Activated CD4-positive, alpha-beta T cell treated with anti-CD3 and anti-CD28 coated beads, Interleukin-2, amount 50 U/mL, for 48 hours (primary cell): ENCODE measurements around the gene ABR.

Source experiments
- DNase-seq, 2 experiments: peaks; one replicate each; pipeline ENCODE4 v3.0.0-alpha.2; 2020

ABR gene

DNA sequence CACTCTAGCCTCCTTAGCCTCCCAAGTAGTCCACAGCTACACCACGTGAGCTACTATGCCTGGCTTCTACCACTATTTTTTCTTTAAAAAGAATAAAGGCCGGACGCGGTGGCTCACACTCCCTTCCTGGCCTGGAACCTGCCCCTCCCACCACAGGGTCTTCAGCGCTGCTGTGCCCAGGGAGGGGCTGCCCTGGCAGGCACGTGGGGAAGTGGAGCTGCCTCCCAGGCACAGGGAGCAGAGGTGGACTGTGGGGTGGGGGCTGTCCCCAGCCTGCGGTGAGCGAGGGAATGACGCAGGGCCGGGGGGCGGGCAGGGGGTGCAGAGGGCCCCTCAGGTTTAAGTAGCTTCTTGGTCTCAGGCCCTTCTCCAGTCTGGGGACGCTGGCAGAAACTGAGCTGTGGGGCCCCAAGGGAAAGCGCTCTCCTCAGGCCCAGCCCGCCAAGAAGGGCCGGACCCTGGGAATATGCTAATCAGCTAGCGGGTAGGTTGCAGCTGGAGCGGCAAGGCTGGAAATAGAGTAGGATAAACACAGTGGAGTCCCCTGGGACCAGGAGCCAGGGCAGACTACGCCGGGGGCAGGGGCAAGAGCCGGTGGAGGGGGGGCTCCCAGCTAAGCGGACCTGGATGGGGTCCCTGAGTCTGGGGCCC lies 136.1 kb downstream of the ABR start:
- DNase-seq, result no peak

DNA sequence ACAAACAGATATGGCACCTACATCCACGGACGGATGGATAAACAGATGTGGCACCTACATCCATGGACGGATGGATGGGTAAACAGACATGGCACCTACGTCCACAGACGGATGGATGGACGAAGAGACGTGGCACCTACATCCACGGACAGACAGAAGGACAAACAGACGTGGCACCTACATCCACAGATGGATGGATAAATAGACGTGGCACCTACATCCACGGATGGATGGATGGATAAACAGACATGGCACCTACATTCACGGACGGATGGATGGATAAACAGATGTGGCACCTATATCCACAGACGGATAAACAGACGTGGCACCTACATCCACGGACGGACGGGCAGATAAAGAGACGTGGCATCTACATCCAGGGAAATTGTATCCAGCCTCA lies 137.3 kb downstream of the ABR start:
- DNase-seq, result no peak

DNA sequence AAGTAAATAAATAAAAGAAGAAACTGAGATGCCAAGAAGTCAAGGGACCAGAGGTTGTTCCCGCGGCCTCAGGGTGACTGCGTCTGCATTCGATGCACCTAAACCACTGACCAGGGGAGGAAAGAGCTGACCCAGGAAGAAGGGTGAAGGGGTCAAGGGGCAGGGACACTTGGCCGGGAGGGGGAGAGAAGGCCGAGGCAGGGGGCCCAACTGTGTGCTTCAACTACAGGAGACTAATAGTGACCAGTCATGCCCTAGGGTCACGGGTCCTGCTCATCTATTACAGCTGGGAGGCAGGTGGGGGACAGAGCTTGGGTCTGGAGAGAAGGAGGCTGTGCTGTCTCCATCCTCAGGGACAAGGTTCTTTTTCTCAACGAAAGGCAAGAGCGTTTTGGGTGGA lies 138.0 kb downstream of the ABR start:
- no peak for DNase-seq

DNA sequence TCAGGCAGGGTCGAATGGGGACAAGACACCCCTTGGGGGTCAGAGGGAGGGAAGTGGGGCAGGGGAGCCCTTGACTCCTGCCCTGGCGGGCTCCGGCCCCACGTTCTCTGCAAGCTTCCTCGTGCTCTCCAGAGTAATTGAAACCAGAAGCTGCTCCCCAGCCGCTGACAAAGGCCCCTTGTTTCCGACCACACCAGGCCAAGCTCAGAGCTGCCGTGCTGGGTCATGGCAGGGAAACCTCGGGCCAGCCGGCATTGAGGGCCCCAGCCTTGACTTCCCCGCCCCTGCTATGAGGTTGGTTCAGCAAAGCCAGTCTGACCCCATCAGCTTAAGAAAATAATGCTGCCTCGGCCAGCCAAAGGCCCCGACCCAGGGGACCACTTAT lies 139.6 kb downstream of the ABR start:
- no peak for DNase-seq

DNA sequence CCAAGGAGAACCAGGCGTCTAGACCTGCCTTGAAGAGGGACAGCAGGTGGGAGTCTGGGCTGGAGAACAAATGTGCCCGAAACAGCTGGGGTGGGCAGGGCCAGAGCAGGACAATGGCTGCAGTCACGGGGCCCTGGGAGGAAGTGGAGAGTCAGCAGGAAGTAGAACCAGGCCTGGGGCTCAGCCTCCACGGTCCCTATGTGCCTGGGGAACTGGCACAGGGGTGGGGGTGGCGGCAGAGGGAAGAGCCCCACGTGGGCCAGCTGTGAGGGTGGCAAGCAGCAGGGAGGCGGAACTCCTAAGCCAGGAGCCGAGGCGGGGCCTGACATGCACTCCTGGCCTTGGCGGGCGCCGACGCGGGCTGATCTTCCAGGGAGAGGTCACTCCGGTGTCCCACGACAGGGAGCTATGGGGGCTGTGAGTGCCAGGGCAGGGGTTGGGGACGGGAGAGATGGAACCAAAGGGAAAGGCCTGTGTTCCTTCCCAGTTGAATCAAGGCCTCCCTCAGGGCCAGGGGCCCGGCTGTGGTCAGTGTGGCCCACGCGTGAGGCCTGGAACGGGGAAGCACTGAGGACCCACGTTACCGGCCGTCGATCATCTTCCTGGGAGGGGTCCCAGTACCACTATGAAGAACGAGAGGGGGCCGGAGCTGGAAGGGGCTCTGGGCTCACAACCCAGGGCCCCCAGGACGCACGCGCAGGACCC lies 140.1 kb downstream of the ABR start:
- DNase-seq, result no peak

DNA sequence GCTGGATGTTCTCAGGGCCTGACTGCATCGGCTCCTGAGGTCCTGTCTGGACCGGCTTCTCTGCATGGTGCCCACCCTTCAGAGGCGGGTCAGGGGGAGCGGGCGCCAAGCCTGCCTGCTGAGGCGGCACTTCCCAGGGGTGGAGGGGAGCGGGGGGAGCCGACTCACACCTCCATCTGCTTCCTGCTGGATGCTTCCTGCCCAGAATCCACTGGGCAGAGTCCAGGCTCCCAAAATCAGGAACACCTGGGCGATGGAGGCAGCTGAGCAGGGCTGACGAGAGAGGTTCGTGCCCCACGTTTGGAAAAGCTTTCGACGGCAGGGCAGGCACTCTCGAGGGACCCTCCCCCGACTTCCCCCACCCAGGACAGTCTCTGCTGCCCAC lies 140.7 kb downstream of the ABR start:
- no peak for DNase-seq

DNA sequence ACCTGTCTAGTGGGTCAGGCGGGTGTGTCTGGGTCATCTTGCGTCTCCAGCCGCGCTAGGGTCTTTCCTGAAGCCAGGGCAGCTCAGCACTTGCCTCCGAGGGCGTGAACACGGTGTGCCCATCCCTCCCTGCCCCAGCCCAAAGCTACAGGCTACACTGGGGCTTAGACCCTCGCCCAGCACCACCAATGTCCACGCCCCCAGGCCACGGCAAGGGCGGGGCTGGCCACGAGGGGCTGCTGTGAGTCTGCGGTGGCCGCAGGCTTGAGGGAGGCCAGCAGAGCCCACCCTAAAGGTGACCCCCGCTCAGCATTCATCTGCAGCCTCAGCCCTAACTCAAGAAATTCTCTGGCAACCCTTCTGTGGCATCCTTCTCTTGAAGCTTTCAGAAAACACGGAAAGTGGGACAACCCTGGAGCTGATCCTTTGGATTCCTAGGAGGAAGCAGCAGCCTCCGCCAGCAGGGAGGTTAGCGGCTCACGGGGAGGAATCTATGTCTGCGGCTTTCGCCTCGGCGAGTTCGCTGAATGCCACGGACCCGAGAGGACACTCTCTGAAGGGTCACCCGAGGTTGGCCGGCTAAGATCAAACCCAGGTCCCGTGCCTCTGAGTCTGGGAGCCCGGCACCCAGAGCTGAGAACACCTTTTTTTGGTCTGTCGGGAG lies 141.2 kb downstream of the ABR start:
- no peak for DNase-seq

DNA sequence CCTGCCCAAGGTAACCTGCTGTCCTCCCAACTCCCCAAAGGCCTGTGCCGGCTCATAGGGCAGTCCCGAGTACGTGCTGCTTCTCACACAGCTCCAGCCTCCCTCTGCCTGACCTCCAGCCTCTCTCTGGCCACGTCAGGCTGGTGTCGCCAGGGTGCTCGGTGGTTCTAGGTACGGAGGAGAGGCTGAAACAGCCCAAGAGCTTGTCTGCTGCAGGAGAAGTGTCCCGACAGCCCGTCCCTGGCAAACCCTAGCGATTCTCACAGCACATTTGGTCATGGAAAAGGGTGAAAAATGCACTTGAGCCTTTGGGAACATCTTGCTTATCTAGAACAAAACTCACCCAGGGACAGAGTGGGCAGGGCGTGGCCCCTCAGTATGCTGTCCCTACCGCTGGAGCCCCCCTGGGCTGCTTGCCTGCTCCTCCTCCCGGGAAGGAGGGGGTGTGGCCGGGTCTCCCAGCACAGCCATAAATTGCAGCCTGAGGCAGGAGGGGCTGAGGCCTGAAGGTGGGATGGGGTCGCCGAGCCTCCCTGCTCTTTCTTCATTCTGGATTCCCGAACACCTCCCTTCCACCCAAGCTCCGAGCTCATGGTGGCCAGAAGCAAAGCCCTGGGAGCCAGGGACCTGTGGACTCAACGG lies 142.4 kb downstream of the ABR start:
- DNase-seq, result no peak

DNA sequence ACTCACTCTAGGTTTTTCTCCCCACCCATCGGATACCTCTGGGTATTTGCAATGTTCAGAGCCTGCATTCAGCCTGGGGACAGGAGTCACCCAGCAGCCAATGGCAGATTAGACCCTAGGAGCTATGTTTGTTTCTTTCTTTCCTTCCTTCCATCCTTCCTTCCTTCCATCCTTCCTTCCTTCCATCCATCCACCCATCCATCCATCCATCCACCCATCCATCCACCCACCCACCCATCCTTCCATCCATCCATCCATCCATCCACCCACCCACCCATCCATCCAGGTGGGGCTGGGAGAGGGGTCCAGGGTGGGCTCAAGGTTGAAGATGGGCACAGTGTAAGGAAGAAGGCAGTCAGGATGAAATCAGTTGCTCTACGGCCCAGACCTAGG lies 142.9 kb downstream of the ABR start:
- no peak for DNase-seq

DNA sequence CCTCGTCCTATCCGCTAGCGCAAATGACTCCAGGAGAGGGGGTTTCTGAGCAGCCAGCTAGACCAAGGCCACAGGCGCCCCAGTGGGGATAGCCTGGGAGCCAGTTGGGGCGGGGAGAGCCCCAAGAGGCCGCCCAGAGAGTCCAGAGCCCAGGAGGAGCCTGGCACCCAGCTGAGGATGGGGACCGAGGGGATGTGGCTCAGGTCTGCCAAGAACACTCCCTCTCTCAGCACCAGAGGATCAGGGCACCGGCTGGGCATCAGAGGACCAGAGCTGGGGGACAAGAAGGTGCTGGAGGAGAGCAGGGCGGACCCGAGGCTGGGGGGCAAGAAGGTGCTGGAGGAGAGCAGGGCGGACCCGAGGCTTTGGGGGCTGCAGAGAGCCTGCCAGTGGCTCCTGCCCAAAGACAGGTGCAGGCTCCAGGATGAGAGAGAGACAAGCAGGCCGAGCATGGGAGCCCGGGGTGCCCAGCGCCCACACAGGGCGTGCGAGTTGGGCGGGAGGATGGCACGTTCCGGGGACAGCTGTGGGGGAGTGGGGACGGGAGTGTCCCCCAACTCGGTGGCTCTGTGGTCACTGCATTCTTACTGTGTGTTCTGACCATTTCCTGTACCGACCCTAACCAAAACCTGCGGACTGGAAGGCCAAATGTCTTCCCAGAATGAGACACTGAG lies 143.5 kb downstream of the ABR start:
- no peak for DNase-seq

DNA sequence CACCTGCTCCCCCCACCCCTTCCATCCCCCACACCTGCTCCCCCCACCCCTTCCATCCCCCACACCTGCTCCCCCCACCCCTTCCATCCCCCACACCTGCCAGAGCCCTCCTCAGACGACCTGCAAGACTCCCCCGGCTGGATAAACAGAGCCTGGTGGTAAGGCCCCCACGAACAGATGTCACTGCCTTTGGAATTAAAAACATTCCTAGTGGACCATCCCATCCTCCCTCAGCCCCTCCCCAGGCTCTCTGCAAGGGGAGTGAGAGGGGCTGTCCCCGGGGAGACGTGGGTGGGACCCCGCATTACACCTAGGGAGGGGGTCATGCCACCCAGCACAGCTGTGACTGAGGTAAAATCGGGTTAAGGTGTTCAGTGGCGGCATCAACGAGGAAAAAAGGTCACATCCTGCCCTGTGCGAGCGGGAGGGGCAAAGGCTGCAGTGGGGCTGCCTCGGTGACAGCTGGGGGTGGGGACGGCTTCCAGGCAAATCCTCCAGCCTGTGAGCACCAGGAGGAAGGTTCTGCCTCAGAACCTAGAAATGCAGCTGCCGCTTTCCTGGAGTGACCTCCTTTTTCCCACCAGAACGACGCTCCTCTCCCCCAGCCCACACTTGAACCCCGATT lies 144.1 kb downstream of the ABR start:
- DNase-seq, result no peak

DNA sequence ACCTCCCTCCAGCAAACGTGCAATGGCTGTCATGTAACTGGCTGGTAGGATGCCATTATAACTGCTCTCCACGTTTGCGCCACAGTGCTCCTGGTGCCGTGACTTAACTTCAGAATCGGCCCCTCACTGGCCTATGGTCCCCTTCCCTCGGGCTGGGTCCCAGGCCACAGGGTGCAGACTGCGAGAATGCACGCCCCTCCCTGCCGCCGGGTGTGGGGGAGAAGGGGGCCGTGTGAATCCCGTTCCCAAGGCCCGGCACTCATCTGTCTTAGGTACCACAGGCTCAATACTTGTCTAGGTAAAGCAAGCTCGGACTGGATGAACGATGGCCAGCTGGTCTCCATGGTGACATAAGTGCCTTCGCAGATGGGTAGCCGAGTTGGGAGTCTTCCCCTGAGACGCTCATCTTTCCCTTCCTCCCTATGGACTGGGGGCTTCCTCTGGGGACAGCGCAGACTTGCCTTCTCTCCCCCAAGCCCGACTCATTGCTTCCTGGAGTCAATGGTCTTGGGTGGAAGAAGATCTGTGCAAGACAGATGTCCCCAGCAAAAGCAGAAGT lies 145.1 kb downstream of the ABR start:
- no peak for DNase-seq

DNA sequence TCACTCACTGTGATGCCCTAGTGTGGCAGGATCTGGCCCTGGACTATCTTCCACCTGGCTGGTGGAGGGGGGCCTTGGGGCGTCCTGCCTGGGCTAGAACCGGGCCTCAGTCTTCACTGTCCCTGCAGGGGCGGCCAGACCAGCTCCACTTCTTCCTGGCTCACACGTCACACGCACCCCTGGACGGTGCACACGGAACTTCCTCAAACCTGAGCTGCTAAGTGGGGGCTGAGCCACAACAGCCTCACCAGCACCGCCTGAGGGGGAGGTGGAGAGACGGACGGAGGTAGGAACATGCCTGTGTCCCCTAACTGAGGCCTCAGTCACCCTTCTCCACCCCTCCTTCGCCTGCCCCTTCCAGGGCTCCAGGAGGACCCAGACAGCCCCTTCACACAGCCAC lies 146.3 kb downstream of the ABR start:
- no peak for DNase-seq

DNA sequence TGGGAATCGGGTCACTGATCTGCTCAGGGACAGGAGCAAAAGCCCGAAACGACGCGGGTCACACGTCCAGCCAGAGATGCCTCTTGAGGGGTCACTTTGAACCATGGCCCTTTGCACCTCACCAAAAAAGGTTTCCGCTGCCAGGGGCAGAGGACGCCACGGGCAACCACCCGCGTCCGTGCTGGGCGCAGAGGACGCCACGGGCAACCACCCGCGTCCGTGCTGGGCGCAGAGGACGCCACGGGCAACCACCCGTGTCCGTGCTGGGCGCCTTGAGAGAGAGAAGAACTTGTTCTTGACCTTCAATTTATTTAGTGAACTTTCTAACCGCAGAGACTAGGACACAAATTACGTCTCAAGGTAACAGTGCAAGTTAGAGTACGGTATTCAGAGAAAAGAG lies 147.4 kb downstream of the ABR start:
- no peak for DNase-seq

DNA sequence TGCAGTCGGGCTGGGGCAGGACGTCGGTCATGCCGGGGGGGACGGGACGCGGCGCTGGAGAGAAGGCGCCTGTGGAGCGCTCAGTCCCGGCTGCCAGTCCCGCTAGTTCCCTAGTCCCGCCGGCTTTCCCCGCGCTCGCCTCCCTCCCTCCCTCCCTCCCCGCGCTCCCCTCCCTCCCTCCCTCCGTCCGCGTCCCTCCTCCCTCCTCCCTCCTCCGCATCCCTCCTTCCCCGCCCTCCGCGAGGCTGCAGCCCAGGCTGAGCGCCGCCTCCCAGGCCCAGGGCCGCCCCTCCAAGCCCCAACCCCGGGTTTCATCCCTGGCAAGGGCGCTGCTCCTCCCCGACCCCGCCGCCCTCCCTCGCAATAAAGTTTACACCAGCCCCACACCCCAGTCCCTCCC lies 148.1 kb downstream of the ABR start:
- DNase-seq, result no peak

DNA sequence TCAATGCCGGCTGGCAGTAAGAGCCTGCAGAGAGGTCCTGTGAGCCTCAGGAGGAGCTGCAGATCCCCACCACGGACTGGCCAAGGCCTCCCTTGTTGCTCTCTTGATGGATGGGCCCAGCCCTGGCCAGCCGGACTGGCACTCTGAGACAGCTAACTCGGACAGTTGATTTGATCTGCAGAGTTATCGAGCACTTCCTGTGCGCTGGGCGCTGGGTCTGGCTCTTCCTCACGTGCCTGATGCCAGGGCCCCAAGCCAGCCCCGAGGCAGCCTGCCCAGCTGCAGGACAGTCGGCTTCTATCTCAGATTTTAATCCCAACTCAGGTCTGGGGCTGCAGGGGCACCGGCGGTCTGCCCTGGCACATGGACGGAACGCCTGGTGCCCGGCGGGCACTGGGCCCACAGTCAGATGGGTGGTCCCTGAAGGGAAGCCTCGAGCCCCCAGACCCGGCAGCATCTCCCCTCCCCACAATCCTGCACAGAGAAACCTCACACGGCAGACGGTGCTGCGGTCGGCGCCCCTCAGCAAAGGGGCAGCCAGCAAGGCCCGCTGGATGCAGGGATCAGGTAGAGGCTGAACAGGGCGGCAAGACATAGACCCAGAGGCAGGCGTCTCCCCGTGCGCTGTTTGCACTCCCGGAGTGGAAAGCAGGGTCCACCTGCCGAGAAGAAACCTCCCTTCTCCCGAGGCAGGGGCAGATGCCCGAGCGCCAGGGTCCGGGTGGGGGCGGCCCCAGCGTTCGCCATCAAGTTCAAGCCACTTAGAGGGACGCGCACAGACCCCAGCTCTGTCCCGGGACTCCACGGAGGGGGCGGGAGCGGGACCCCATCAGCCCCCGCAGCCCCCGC lies 148.9 kb downstream of the ABR start:
- DNase-seq, result no peak

DNA sequence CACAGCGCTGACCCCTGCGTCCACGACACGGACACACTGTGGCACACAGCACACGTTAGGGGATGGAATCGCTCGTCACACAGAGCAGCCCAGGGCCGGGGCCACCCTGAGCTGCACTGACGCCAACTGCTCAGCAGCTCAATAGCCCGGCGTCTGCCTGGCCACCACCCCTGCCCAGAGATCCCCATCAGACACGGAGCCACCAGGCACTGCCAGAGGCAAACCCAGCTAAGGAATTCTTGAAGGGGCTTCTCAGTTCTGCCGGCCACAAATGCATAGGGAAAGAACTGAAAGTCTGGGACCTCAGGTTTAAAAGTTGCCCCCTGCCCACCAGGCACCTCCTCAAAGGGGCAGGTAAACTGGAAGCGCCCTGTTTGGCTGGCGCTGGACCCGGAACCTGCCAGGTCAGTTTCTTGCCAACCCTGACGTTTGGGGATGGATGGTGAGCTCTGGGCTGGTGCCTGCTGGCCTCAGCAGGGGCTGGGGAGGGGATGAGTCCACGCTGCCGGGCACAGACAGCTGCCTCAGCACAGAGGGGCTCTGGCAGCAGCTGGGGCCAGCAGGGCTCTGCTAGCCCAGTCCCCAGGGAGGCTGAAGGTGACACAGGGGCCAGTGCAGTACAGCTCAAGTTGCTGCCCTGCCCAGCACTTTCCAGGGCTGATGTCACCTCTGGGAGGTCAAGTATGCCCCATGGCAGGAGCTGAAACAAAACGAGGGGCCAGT lies 149.7 kb downstream of the ABR start:
- no peak for DNase-seq

DNA sequence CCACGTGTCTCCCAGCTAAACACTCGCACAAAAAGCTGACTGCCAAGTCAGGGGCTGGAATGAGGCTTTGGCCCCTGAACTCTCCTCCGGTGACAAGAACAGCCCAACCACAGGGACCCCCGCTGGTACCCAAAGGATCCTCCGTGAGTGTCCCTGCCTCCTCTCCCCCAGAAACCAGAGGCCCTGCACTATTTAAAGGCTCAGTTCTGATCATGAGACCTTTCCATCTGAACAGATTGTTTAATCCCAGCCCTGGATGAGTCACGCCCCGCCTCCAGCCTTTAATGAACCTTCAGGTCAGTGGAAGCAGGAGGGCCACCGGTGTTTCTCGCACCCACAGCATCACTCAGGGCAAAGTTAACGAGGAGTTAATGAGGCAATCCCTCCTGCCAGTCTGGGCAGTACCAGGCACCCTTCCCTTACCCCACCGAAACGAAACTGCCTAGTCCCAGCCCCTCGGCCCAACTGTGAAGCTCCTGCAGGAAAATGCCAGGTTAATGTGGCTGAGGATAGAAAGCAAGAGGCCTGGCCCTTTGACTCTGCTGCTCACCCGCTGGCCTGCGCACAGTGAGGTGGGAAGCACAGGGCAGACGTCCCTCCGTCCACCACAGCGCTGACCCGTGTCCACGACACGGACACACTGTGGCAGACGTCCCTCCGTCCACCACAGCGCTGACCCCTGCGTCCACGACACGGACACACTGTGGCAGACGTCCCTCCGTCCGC lies 150.4 kb downstream of the ABR start:
- no peak for DNase-seq

DNA sequence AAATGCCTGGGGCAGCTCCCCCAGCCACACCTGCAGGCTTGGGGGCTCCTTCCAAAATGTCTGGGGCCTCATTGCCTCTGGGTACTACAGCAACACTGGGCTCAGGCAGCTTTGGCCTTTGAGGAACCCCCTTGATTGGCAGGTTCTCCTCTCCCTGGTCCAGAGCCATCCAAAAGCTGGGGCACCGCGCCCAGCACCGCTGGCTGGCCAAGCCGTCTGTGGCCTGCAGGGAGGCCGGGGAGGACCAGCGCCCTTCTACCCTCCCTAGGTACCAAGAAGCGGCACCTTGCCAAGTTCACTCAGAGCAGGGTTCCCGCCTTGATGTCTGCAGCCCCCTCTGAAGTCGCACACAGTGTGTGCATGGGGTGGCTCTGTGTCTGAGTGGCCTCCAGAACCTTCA lies 152.7 kb downstream of the ABR start:
- no peak for DNase-seq

DNA sequence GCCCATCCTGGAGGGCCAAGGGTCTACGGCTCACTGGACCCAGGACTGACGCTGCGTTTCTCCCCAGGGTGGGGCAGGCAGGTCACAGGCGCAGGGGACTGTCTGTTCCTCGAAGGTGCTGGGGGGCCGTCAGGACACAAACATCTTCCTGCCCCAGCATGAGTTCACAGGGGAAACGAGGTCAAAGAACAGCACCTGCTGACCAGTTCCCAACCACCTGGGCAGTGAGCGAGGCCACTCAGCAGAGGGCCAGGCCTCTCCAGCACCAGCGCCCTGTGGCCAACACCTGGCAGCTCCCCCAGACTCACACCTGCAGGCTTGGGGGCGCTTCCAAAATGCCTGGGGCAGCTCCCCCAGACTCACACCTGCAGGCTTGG lies 153.2 kb downstream of the ABR start:
- no peak for DNase-seq
